ENCODE data around the gene MYADM. TPM values are rescaled to one million over a fixed set of nuclear protein-coding genes. Genes with fewer than 3 reads are reported as not detected.

MYADM gene
- total RNA-seq, 4 donors from 2014 or later = 22.7 to 386 (median 77.4) TPM

DNA sequence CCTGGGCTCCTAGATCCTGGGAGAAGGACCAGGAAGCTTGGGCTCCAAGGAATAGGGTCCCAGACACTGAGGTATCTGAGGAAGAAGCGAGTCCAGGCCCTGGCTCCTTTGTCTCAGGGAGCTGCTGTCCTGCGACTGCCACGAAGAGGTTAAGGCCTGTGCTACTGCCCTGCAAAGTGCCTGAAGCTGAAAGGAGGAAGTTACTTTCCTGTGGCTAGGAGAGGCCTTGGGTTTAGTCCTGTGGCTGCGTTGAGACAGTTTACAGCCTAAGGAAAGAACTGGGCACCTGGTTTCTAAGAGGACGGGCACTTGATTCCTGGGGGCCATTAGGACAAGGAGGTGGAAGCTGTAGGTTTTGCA, 2.8 kb downstream of the MYADM start:
- intact Hi-C loops (cut with DNase I; ENCODE audit: low total_unique reads) = no loop called here
- no peaks in the 10 kb centered on the region for H3K9me3 ChIP-seq
- H3K36me3 ChIP-seq = no peaks in the 10 kb centered on the region
- H3K4me1 ChIP-seq = no peaks in the 10 kb centered on the region
- no peak for DNase-seq
- peak overlapping the region; percentile 86 to 99 for H3K27ac ChIP-seq
- TF ChIP-seq, protein P1, sequence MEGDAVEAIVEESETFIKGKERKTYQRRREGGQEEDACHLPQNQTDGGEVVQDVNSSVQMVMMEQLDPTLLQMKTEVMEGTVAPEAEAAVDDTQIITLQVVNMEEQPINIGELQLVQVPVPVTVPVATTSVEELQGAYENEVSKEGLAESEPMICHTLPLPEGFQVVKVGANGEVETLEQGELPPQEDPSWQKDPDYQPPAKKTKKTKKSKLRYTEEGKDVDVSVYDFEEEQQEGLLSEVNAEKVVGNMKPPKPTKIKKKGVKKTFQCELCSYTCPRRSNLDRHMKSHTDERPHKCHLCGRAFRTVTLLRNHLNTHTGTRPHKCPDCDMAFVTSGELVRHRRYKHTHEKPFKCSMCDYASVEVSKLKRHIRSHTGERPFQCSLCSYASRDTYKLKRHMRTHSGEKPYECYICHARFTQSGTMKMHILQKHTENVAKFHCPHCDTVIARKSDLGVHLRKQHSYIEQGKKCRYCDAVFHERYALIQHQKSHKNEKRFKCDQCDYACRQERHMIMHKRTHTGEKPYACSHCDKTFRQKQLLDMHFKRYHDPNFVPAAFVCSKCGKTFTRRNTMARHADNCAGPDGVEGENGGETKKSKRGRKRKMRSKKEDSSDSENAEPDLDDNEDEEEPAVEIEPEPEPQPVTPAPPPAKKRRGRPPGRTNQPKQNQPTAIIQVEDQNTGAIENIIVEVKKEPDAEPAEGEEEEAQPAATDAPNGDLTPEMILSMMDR (IDR thresholded peaks at IDR 0.05) = no peak
- TF ChIP-seq POLR2A (IDR thresholded peaks at IDR 0.05) = no peak
- H3K4me3 ChIP-seq = peak overlapping the region in 1 of 2 donors; percentile 92
- H3K27me3 ChIP-seq = no peaks in the 10 kb centered on the region

DNA sequence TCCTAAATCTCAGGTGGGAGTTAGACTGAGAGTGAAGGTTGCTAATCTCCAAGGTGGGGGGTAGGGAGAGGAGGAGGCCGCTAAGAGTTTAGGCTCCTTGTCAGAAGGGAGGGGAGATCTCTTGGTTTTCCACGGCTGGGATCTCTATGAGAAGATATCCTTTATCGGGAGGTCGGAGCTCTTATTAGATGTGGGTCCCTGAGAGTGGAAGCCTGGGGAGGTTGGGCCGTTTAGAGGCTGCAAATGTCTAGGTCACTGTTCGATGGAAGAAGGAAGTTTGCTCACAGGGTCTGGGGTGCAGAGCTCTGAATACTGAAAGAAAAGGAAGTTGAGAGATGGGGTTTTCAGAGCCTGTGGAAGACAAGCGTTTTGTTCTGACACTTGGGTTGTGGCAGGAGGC, 3.8 kb downstream of the MYADM start:
- no peaks in the 10 kb centered on the region for H3K36me3 ChIP-seq
- H3K4me3 ChIP-seq = no peak overlapping the region
- H3K9me3 ChIP-seq = no peaks in the 10 kb centered on the region
- intact Hi-C loops (cut with DNase I; ENCODE audit: low total_unique reads) = no loop called here
- TF ChIP-seq, protein P1 (IDR thresholded peaks at IDR 0.05) = no peak
- no peak for TF ChIP-seq POLR2A (IDR thresholded peaks at IDR 0.05)
- H3K27me3 ChIP-seq = no peaks in the 10 kb centered on the region
- no peaks in the 10 kb centered on the region for H3K4me1 ChIP-seq
- H3K27ac ChIP-seq = no peak overlapping the region
- DNase-seq = no peak

DNA sequence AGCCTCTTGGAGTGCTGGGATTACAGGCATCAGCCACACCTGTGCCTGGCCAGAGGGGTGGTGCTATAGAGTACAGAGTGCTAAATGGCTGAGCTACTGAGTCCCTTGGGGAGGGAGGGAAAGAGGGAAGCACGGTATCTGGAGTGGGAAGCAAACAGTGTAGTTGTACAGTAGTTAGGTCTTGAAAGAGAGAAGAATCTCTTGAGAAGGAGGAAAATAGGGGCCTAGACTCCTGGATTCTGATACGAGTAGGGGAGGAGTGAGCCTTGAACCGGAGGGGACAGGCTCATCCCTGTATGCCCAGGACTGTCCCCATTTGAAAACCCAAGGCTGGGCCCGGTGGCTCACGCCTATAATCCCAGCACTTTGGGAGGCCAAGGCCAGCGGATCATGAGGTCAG, 5.1 kb downstream of the MYADM start:
- no peaks in the 10 kb centered on the region for H3K36me3 ChIP-seq
- no peaks in the 10 kb centered on the region for H3K27me3 ChIP-seq
- intact Hi-C loops (cut with DNase I; ENCODE audit: low total_unique reads) = no loop called here
- no peaks in the 10 kb centered on the region for H3K4me1 ChIP-seq
- H3K9me3 ChIP-seq = no peaks in the 10 kb centered on the region
- TF ChIP-seq, protein P1 (IDR thresholded peaks at IDR 0.05) = no peak
- no peak for TF ChIP-seq POLR2A (IDR thresholded peaks at IDR 0.05)
- DNase-seq = no peak
- H3K4me3 ChIP-seq = no peak overlapping the region
- no peak overlapping the region for H3K27ac ChIP-seq

DNA sequence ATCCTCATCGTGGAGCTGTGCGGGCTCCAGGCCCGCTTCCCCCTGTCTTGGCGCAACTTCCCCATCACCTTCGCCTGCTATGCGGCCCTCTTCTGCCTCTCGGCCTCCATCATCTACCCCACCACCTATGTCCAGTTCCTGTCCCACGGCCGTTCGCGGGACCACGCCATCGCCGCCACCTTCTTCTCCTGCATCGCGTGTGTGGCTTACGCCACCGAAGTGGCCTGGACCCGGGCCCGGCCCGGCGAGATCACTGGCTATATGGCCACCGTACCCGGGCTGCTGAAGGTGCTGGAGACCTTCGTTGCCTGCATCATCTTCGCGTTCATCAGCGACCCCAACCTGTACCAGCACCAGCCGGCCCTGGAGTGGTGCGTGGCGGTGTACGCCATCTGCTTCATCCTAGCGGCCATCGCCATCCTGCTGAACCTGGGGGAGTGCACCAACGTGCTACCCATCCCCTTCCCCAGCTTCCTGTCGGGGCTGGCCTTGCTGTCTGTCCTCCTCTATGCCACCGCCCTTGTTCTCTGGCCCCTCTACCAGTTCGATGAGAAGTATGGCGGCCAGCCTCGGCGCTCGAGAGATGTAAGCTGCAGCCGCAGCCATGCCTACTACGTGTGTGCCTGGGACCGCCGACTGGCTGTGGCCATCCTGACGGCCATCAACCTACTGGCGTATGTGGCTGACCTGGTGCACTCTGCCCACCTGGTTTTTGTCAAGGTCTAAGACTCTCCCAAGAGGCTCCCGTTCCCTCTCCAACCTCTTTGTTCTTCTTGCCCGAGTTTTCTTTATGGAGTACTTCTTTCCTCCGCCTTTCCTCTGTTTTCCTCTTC, 6.3 kb downstream of the MYADM start:
- no peak for DNase-seq
- Histone ChIP-seq H3K4me1 (peaks cover 0 to 3% of the 10 kb centered on the region in 2 donors), H3K9me3 (no peaks in the 10 kb centered on the region), H3K27ac (no peak overlapping the region), H3K36me3 (no peaks in the 10 kb centered on the region), H3K4me3 (no peak overlapping the region), H3K27me3 (peaks cover 0 to 3% of the 10 kb centered on the region in 2 donors)
- TF ChIP-seq POLR2A (IDR thresholded peaks at IDR 0.05) = no peak
- TF ChIP-seq, protein P1 (IDR thresholded peaks at IDR 0.05) = no peak
- intact Hi-C loops (cut with DNase I; ENCODE audit: low total_unique reads) = no loop called here

DNA sequence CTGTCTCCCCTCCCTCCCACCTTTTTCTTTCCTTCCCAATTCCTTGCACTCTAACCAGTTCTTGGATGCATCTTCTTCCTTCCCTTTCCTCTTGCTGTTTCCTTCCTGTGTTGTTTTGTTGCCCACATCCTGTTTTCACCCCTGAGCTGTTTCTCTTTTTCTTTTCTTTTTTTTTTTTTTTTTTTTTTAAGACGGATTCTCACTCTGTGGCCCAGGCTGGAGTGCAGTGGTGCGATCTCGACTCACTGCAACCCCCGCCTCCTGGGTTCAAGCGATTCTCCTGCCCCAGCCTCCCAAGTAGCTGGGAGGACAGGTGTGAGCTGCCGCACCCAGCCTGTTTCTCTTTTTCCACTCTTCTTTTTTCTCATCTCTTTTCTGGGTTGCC, 6.9 kb downstream of the MYADM start:
- no peak for DNase-seq
- Histone ChIP-seq H3K9me3 (no peaks in the 10 kb centered on the region), H3K4me3 (no peak overlapping the region), H3K27ac (no peak overlapping the region), H3K36me3 (no peaks in the 10 kb centered on the region), H3K4me1 (peaks cover 0 to 5% of the 10 kb centered on the region in 2 donors), H3K27me3 (peaks cover 0 to 6% of the 10 kb centered on the region in 2 donors)
- TF ChIP-seq, protein P1 (IDR thresholded peaks at IDR 0.05) = no peak
- TF ChIP-seq POLR2A (IDR thresholded peaks at IDR 0.05) = no peak
- intact Hi-C loops (cut with DNase I; ENCODE audit: low total_unique reads) = no loop called here

All from uterus (tissue), 4 donors.